IPS DF 19.7 (cell line): ENCODE measurements around the gene RELA.
"Not testable (repeated sequence)": the region's sequence is repeated elsewhere in the genome, so short reads cannot be mapped to it uniquely, and the experiment has no call there.

ENCODE experiments used
- DNase-seq: peaks from one replicate; pipeline ENCODE4 v3.0.0-alpha.2; 2013; ENCODE audit warnings: low read depth, low spot score

RELA gene

DNA sequence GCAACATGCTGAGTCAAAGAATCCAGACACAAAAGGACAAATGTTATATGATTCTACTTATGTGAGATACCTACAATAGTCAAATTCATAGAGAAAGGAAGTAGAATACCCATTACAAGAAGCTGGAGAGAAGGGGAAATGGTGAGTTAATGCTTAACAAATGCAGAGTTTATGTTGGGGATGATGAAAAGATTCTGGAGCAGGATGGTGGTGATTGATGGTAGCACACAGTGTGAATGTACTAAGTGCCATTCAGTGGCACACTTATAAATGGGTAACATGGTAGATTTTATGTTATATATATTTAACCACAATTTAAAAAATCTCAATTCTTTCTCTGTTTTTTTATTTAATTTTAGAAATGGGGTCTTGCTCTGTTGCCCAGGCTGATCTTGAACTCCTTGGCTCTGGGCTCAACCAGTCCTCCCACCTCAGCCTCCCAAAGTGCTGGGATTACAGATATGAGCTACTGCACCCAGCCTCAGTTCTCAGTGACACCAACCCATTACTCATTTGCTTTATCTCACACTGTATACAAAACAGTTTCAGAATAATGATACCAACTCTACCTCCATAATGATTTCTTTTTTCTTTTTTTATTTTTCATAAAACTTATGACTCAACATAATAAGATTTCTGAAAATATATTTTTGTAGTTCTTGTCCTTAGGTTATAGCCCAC is 9.6 kb upstream of the RELA start:
- no peak for DNase-seq

DNA sequence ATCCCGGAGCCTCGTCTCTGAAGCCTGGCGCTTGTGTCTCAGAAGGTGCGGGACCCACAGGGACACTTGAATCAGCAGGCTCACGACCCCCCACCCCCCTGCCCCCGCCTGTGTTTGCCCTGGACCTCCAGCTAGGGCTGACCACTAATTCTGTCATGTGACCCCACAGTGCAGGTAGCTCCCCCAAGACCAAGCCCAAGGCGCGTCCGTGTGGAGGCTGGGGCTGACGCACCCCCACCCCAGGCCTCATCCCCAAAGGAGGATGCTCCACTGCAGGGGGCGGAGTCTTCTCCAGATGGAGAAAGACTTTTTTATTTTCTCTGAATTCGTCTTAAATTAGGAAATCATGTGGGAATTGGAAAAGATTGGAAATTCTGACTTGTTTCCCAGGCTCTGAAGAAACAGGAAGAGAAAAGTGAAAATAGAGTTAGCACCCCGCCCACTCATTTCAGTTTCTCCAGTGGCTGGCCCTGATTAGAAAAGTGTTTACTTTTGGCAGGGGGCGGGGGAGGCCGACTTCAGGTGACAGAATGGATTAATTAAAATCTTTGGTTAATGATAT is 1.0 kb upstream of the RELA start:
- no peak for DNase-seq

DNA sequence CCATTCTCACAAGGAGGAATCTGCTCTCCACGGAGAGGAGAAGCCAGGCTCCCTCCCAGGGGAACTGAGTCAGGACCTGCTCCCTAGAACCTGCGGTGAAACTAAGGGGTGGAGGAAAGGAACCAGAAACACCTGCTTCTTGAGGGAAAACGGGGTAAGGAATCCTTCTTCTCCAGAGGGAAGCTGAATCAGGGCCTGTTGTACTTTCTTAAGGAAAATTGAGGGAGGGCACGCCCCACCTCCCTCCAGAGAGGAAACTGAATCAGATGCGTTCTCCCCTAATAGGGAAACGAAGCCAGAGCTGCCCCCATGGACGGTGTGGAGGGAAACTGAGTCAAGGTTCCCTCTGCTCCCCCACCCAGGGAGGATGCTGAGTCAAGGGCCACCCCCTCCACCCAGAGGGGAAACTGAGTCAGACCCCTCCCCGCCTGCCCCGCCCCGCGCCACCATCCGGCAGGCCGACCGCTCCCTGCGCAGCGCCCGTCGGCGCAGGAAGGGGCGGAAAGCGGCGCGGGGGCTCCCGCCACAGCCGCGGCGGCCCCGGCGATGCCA is 393 bp downstream of the RELA start:
- no peak for DNase-seq

DNA sequence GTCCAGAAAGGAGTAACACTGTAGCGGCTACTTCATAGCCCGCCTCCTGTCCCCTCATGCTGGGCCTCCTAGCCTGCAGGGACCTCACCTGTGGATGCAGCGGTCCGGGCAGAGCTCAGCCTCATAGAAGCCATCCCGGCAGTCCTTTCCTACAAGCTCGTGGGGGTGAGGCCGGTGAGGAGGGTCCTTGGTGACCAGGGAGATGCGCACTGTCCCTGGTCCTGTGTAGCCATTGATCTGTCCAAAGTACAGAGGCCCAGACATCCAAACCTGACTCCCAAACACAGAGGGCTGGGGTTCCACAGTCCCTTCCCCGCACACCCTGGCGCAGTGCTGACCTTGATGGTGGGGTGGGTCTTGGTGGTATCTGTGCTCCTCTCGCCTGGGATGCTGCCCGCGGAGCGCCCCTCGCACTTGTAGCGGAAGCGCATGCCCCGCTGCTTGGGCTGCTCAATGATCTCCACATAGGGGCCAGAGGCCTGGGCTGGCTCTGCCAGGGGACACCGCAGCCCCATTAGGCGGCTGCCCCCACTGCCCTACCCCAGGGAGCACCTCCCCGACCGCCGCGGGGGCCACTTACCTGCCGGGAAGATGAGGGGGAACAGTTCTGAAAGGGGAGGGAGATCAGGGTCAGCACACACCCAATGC is 993 bp downstream of the RELA start:
- DNase-seq = no peak

DNA sequence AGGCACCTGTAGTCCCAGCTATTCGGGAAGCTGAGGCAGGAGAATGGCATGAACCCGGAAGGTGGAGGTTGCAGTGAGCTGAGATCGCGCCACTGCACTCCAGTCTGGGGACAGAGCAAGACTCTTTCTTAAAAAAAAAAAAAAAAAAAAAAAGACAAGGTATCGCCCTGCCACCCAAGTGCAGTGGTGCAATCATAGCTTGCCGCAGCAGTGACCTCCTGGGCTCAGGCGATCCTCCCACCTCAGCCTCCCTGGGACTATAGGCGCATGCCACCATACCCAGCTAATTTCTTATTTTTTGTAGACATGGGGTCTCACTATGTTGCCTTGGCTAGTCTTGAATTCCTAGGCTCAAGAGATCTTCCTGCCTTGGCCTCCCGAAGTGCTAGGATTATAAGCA is 1.8 kb downstream of the RELA start:
- not testable (repeated sequence) for DNase-seq

DNA sequence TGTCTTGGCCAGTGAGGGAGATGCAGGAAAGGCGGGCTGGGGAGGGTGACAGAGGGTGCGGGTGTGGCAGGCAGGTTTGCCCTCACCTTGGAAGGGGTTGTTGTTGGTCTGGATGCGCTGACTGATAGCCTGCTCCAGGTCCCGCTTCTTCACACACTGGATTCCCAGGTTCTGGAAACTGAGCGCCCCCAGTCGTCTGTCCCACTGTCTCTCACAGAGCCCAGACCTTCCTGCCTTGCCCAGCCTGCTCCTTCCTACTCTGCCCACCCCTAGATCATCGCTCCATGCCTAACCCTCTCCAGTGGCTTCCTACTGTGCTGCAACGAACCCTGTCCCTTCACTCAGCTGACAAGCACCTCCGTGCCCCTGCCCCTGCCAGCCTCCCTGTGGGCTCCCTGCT is 2.7 kb downstream of the RELA start:
- no peak for DNase-seq

DNA sequence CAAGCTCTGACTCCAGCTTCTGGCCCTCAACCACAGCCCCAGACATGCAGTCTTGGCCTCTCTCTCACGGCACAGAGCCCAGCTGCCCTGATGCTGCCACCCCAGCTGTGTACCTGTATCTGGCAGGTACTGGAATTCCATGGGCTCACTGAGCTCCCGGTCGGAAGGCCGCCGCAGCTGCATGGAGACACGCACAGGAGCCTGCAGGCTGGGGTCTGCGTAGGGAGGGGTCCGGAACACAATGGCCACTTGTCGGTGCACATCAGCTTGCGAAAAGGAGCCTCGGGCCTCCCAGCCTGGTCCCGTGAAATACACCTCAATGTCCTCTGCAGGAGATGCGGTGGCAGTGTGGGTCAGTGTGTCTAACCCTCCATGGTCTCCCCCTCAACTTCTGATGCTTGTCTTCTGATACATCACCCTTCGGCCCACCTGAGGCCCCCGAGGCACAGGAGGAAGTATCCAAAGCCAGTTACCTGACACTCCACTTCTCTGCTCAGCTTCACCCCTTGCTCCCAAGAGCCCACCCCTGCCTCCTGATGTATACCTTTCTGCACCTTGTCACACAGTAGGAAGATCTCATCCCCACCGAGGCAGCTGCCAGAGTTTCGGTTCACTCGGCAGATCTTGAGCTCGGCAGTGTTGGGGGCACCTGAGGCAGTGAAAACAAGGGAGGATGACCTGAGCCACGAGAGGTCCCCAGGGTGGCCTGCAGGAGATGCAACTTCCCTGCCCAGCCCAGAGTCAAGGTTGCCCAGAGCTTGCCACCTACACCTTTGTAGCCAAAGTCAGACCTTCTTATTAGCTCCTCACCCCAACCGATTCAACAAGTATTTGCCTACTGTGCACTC is 4.3 kb downstream of the RELA start:
- DNase-seq = no peak

DNA sequence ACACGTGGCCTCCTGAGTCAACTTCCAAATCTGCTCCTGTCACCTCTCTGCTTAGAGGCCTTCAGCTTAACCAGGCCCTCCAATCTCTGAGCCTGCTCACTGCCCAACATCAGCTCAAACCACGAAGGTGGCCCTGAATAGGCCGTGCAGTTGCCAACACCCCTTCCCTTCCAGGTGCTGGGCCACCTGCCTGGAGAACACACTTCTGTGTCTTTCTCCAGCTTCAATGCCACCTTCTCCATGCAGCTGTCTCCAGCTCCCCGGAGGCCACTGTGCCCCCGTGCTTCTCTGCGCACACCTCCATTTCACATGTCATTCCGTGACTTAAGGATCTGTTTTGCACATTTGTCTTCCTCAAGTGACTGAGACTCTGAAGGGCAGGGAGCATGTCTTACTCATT is 5.3 kb downstream of the RELA start:
- DNase-seq = no peak

DNA sequence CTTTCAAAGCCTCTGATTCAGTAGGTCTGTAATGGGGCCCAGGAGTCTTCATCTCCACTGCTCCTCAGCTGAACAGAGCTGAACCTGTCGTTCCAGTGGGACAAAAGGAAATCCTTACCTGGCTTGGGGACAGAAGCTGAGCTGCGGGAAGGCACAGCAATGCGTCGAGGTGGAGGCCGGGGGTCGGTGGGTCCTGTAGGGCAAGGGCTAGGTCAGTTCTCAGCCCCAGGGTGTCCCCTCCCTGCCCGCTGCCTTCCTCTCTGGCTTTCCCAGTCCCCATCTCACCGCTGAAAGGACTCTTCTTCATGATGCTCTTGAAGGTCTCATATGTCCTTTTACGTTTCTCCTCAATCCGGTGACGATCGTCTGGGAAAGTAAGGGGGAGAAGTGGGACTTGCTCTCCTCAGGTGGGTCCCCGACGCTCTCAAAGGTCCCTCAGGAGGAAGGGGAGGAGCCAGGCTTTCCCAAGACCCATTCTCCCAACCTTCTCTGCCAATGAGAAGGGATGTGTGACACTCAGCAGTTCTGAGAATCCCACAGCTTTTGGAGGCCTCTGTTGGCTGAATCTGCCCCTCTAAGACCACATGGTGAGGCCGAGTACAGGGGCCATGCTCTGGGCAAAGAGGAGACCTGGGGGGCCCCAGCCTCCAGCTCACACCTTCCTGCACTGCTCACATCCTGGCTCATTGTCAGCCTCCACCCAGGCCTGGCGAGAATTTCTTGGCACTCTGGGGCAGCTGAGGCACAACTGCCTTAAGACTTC is 7.0 kb downstream of the RELA start:
- DNase-seq = no peak

DNA sequence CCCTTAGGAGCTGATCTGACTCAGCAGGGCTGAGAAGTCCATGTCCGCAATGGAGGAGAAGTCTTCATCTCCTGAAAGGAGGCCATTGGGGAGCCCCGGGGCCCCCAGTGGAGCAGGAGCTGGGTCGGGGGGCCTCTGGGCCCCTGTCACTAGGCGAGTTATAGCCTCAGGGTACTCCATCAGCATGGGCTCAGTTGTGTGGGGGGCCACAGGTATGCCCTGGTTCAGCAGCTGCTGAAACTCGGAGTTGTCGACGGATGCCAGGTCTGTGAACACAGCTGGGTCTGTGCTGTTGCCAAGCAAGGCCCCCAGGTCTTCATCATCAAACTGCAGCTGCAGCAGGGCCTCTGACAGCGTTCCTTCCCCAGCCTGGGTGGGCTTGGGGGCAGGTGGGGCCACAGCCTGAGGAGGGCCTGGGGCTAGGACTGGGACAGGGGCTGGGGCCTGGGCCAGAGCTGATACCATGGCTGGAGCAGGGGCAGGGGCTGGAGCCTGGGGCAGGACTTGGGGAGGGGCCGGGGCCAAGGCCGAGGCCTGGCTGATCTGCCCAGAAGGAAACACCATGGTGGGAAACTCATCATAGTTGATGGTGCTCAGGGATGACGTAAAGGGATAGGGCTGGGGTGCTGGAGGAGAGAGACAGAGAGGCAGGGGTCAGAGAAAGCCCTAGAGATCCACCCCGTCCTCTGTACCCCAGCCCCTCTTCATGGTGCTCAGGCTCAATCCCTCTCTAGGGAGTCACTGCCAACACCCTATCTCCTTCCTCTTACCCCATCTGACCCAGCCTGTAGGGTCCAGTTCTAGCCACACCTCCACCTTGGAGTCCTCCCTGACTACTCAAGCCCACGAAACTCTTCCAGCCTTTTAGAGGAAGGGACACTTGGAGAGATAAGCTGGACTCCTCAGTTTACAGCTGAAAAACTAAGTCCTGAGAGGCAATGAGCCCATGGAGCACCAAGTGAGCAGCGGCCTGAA is 8.1 kb downstream of the RELA start:
- no peak for DNase-seq

DNA sequence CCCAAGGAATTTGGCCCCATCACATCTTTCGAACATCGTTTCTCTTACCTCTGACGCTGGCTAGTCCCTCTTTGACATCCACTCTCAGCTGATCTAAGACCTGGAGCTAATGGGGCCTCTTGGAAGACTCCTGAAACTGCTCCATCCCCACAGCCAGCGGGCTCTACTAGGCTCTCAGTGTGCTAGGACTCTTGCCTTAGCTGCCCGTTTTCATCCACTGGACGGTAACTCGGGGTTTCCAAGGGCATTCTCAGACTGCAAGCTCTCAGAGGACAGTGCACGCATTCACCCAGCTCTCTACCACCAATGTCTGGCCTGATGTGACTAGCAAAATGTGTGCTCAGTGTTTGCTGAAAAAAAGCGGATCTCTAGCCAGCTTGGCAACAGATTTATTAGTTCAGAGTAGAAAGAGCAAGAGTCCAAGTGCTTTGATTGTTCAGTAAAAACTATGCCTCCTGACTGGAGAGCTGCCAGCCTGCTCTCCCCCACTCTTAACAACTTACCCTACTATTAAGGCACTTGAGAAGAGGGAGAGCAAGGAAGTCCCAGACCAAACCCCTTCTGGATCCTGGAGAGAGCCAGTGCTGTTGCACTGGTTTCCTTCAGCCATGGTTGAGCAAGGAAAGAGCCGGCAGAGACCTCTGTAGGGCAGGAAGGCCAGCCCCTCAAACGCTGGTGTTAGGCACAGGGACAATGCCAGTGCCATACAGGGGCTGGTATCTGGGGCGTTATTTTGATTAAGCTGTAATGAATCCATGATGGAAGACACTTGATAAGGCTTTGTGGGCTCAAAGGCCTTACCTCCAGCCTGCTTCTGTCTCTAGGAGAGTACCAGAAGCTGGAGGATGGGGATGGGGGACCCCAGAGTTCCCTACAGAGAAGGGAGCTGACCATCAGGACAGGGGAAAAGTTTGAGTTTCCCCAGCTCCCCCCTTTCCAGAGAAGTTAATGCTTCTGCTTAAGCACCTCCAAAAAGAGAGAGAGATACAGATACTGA is 9.2 kb downstream of the RELA start:
- no peak for DNase-seq

DNA sequence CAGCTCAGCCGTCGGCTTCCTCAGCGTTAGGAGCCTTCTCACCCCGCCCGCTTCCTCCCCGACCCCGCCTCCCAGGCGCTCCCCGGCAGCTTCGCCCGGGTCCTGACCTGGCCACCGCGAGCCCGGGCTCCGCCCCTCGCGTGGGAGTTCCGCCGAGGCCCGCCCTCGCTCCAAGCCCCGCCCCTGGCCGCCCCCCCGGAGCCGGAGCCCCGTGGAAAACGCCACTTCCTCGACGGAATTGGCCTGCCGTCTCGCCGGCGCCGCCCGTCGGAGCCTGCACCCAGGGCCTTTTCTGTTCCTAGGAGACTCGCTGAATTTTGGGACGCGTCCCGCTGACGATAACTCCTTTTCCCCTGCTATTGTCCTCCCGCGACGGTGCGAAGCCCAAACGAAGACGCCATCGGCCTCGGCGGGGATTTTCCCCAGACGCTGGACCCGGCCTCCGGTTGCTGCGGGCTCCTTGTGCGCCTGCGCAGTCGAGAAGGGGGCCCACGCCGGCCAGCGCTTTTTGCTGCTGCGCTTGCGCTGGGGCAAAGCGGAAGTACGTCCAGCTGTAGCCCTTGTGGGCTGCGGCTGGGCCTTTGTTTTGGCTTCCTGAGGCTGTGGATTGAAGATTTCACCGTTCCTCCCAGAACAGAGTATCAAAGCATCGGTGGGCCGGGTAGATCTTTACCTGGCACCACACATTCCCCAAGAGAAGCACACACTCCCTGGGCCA is 10.0 kb downstream of the RELA start:
- no peak for DNase-seq

DNA sequence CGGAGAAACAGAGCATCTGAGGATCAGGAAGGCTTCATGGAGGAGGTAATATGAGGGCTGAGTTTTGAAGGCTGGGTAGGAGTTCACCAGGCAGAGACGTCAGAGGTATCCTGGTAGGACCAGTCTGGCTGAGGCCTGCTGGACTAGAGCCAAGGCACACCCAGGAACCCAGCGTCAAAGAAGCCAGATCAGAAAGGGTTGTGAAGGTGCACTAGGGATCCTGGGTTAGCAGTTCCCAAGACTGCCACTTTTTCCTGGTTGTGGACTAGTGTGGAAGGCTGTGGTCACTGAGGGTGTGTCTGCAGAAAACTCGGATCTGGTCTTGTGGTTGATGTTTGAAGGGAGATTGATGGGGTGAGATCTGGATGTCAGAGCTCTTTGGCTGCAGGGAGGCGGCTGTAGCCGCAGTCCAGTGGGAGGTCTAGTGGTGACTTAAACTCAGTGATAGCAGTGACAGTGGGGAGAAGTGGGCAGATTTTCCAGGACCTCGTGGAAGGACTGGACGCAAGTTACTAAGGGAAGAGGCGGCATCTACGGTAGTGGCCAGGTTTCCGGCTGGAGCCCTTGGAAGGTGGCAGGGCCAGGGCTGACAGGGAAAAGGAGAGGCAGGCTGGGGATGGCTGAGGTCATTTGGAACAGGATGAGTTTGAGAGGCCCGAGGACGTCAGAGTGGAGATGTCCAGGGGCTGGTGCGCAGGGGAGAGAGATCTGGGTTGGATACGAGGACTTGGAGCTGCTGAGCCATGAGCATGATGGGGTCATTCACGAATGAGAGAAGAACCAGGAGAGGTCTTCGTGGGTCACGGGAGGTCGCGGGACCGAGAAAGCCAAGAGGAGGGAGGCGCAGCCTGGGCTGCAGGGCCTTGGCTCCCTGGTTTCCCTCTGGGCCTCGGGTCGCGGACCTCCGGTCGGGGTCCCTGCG is 10.9 kb downstream of the RELA start:
- DNase-seq = no peak

DNA sequence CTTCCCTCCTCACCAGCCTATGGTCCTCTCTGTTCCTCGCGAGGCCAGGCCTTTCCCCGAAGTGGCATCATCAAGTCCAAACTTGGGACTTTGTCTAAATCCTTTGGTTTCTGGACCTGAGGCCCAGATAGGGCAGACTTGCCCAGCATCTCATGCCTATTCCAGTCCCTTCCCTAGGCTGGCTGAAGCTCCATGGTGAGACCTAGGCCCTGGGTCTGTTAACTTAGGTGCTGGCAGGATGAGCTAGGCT is 11.5 kb downstream of the RELA start:
- DNase-seq = no peak

DNA sequence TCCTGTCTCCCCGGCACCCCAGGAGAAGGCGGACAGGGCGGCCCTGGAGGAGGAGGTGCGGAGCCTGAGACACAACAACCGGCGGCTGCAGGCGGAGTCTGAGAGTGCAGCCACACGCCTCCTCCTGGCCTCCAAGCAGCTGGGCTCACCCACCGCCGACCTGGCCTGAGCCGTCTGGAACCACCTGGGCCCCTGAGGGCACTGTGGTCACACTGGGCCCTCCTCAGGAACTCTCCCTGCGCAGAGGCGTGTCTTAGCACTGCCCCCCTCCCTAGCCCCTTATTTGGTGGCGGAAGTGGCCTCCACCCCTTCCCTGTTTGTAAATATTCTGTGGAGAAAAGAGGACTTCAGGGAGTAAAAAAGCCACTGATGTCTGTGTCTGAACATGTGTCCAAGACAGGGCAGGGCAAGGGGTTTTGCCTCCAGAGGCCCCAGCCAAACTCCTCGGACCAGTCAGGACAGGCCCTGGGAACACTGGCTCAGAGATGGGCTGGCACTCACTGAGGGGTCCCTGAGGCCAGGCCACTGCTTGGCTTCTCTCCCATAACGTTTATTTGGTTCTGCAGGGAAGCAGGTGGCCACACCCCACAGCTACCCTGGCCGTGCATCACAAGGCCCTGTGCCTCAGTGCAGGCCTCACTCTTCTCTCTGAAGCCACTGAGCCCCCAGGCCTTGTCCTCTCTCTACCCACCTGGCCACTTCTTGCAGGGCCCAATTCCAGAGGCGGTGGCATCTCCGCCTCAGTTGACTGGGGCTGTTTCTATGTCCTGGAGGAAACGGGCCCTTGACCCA is 12.0 kb downstream of the RELA start:
- no peak for DNase-seq

DNA sequence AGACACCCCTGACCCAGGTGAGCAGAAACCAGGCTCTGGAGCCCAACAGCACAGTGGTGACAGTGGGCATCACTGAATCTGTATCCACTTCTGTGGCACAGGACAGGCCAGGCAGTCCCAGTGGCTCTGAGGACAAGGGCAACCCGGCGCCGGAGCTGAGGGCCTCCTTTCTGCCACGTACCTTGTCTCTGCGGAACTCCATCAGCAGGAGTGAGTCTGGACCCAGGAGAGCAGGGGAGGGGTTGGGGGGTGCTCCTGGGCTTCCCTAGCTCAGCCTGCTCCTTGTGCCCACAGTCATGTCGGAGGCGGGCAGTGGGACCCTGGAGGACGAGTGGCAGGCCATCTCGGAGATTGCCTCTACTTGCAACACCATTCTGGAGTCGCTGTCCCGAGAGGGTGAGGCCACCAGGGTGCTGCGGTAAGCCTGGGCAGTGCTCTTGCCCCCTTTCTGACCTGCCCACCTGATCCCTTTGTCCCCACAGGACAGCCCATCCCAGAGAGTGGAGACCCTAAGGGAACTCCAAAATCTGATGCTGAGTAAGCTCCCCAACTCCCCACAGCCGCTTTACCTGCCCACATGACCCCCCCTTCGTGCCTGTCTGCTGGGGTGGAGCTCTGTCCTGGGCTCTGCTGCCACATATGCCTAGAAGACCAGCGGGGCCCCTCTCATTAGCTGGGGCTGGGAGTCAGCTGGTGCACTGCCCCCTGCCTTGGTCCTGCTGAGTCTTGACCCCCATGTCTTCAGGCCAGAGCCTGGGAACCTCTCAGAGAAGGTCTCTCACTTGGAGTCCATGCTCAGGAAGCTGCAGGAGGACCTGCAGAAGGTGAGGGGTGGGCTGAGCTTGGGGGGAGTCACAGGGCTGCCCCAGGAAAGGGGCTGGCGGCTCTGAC is 12.8 kb downstream of the RELA start:
- no peak for DNase-seq
